GM18868 (cell line): Measurements from ENCODE around the gene CMTM6.
"Not testable (repeated sequence)": the region's sequence is repeated elsewhere in the genome, so short reads cannot be mapped to it uniquely, and the experiment has no call there.

Source experiments
- ATAC-seq: cut with Tn5 transposase; IDR thresholded peaks from one replicate; pipeline ENCODE4 v1.9.1; 2021; ENCODE audit warnings: mild to moderate bottlenecking, moderate library complexity; ENCODE audit not compliant: unreplicated experiment

Gene CMTM6

DNA sequence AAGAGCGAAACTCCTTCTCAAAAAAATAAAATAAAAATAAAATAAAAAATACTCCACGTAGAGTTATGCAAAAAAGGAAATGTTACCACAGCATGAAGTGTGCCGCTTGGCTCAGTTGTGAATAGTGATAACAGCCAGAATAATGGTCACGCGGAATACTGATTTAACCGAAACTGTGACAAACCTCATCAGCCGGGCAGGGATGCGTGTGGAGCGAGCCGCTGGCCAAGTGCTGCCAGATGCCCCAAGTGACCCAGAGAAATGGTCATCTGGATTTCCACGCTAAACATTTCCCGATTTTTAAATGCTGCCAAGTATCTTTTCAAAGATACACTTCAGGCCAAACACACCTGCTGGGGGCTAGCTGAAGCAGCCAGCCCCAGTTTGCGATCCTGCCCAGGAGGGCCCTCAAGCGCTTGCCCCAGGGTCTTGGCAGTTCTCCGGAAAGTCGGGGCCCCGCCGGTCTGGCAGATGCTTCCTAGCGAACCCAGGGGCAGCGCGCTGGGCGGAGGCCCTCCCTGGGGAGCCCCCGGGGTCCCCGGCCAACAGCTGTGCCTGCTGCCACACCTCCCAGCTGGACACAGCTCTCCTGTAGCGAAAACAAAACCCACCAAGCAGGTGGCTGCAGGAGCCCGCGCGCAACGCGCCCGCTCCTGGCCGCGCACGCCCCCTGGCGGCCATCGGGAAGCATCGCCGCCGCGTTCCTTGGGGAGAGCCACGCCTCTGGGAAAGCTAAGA is 35.1 kb downstream of the CMTM6 start:
- peak; percentile 57 for ATAC-seq

DNA sequence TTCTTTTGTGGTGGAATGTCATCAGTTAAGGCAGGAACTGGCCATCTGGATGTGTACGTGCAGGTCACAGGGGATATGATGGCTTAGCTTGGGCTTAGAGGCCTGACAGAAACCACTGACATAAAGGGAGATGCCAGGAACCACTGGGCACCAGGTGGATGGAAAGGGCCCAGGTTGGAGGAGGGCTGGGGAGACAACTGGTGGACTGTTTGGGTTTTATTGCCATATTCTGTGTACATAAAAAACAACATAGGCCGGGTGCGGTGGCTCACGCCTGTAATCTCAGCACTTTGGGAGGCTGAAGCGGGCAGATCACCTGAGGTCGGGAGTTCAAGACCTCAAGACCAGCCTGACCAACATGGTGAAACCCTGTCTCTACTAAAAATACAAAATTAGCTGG is 35.8 kb downstream of the CMTM6 start:
- ATAC-seq, result not testable (repeated sequence)

- not testable (repeated sequence) for ATAC-seq
Measured at GRCh38 chr3:32464726-32465125, 37.9 kb downstream of the CMTM6 start.

DNA sequence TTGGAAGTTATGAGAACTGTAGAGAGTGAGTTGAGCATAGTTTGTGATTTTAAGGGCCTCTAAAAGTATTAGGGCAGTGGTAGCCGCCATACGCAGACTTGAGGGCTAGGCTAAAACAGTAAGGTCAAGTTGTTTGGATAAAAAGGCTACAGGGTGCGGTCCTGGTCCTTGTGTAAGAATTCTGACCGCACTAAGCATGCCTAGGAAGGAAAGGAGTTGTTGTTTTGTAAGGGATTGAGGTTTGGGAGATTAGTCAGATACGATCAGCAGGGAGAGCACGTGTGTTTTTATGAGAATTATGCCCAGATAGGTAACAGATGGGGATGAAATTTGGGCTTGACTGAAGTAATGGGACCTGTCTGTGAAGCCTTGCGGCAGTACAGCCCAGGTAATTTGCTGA is 39.2 kb downstream of the CMTM6 start:
- ATAC-seq, result not testable (repeated sequence)

GRCh38 chr3:32462191-32462986 is 40.3 kb downstream of the CMTM6 start:
- ATAC-seq, result not testable (repeated sequence)

GRCh38 chr3:32460817-32461496 is 41.7 kb downstream of the CMTM6 start:
- not testable (repeated sequence) for ATAC-seq

DNA sequence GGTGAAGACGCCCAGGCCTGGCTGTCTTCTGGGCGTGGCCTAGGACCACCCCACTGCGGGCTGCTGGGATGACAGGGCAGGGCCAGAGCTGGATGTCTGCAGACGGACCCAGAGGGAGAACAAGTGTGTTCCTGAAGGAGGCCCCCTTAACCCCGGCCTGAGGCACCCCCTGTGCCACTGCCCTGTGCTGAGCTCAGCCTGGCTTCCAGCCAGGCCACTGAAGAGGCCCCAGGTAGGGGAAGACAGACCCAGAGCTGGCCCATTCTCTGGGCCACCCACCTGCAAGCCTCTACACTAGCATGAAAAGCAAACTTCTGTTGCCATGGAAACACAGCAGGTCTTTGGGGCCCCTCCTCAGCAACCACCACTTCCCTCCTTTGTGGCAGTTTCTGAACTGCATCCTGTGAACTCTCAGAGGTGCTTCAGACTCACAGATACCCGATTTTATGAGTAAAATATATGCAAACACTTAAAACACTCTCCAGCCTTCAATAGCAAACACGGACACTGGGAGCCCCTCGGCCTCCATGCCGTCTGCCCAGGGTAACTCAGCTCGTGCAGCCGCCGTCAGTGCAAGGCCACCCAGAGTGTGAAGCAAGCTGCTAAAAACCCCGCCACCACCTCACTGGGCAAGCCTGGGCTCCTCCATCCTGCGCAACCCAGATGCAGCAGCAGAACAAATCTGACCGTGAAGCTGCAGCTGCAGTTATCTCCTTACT is 42.5 kb downstream of the CMTM6 start:
- ATAC-seq, result peak; percentile 84

GRCh38 chr3:32459450-32459849 is 43.2 kb downstream of the CMTM6 start:
- no peak for ATAC-seq

- peak; percentile 49 for ATAC-seq
Measured at GRCh38 chr3:32457971-32458471, 44.6 kb downstream of the CMTM6 start.

DNA sequence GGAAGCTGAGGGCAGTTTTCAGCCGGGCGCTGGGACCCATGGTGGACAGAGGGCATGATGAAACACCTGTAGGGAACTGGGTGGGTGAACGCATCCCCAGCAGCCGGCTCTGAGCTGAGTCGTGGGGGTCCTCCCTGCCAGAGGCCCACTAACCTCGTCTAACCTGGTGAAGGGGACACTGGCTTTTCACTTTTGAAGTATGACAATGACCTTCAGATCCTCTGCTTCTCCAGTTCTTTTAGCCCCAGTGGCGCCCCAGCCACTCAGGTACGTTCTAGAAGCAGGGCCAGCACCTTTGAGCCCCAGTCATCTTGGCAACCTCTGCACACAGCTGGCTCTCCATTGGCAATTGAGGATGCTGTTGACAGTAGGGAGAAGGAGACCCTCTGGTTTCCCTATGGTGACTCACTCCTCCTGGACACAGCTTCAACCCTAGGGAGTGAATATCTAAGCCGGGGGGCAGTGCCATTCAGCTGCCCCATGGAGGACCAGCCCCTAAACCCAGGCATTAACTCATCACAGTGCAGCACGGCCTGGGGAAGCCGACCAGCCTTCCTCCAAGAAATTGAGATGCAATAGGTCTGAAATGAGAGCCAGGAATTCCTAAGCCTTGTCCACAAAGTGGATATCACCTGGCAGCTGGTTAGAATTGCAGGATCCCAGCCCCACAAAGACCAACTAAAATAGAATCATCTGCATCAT is 46.1 kb downstream of the CMTM6 start:
- no peak for ATAC-seq

DNA sequence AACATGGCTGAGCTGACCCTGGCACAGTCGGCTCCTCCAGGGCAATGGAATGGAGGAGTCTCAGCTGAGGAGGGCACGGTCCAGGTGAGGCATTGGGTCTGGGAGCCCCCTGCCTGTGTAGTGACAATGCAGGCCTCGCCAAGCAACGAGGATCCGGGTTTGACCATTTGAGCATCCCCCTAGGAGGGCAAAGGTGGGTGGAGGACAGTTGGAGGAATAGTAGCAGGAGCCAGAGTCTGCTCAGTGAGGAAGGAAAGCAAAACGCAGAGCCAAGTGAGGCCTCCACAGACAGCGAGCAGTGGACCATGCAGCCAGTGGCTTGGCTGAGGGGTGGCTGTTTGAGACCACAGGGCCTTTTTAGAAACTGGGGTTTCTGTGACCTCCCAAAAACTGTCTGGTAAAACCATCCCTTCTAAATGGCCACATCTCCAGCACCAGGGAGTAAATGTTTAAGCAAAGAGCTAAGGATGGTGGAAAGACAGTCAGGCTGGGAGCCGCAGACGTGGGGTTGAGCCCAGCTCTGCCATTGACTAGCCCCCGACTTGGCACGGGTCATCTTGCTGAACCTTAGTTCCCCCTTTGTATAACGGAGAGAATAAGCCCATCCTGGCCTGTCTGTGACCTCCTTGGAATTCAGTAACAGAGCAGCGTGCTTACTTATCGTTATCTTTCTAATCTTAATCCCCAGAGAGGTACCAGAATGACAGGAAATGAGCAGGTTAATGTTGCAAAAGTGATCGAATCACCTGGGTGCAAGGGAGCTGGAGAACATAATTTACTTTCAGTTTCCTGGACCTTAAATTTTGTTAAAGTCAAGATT is 46.8 kb downstream of the CMTM6 start:
- no peak for ATAC-seq

DNA sequence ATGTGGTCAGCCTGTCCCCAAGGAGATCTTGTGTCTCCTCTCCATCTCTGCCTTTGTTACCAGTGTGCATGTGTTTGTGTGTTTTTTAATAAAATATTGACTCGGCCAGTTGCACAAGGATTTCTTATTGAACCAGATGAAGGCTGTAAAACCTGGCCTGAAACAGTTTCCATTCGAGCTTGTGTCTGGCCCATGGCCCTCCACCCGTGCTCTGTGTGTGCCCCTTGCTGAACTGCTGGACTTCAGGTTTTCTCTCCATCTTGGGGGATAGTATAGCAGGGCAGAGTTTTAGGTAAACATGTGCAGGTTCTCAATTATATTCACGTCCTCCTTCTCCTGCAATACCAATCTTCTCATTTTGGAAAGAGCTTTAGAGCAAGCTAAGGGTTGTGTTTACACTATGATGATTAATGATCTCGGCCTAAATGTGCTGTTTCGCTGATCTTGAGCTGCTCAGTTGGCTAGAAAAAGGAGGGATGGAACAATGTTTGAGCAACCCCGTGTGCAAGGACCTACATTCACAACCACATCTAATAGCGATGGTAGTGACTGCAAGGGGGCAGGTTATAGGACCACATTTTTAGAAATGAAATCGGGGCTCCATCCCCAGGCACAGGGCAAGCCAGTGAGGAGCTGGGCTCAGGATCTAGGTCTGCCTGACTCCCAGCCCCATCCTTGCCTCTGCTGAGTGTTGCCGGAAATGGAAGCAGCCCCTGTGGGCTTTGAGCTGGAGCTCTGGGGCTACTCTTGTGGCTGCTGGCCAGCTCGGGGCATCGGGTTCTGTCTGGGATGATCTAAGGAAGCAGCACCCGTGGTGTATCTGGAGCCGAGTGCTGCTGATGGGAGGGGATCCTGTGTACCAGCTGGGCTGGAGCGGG is 47.7 kb downstream of the CMTM6 start:
- no peak for ATAC-seq

GRCh38 chr3:32454111-32454510 is 48.5 kb downstream of the CMTM6 start:
- no peak for ATAC-seq

DNA sequence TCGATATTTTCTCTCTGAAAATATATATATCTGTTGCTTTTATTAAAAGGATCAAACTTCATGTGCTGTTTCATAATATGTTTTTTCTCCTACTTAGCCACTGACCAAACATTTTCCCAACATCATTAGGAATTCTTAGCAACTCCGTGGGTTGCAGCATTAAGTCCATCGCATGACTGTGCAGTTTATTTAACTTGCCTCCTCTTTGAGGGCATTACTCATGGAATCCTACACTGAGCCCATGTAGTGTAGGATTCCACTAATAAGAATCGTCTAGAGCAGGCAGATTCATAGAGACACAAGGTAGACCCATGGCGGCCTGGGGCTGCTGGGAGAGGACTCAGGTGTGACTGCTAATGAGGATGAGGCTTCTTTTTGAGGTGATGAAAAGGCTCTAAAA is 49.3 kb downstream of the CMTM6 start:
- no peak for ATAC-seq

- no peak for ATAC-seq
Measured at GRCh38 chr3:32452009-32452408, 50.6 kb downstream of the CMTM6 start.

DNA sequence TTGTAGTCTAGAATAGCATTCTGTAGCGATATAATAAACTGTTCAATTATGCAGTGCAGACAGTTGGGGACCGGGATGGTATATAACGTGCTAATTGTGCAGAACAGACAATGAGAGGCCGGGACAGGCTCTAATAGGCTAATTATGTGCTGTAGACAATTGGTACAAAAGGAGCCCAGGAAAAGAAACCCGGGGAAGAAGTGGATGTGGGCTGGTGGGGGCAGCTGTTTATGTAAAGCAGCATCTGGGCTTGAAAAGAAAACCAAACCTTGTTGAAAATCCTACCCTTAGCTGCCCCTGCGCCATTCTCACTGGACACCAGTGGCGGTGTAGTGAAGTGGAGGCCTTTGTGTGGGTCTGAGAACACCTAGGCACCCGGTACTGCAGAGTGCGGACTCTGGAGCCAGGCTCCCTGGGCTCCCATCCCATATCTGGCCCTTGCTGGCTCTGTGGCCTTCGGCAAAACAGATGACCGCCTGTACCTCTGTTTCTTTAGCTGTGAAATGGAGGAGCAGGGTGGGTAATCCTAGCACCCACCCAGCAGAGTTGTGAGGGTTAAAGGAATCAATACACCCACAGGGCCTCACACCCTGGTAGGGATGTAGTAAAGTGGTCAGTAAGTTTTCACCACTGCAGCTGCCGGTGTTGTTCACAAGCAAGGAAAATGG is 51.5 kb downstream of the CMTM6 start:
- ATAC-seq, result no peak

DNA sequence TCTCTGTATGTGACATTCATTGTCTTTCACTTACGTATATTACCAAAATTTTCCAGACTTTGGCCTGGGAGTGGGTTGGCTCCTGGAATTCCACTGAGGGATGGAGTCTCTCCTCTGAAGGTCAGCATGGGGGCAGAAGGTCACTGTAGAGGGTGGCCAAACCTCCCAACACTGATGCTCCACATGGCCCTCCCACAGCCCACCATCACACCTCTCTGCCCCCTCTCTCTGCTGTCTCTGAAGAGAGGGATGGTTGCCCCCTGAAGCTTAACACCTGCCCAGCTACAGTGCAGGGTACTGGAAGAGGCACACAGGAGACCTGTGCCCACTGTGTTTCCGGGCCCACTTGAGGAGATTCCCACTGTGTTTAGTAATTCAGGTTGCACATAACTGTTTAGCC is 52.2 kb downstream of the CMTM6 start:
- ATAC-seq, result no peak

GRCh38 chr3:32449691-32450090 is 53.0 kb downstream of the CMTM6 start:
- ATAC-seq, result no peak
